Measurements from ENCODE around the gene CELA2B. TPM values are rescaled to one million over a fixed set of nuclear protein-coding genes. Genes with fewer than 3 reads are reported as not detected.
"Not testable (repeated sequence)": the region's sequence is repeated elsewhere in the genome, so short reads cannot be mapped to it uniquely, and the experiment has no call there.

CELA2B gene
- total RNA-seq, 1 donor from 2014 or later, result not detected

DNA sequence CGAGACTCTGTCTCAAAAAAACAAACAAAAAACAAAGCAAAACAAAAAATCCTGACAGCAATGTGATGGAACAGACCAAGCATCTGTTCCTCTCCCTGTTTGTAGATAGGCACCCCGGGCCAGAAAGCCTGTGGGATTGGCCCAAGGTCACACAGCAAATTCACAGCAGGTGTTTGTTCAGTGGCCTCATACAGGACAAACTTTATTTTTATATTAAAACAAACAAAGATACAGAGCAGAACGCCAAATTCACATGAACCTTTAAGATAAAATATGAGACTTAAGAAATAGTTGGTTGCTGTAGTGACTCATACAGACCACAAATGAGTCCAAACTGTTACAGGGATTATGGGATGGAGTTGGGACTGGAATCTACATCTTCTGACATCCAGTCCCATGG is 21.6 kb upstream of the CELA2B start:
- intact Hi-C loops (cut with DNase I), result no loop called here

DNA sequence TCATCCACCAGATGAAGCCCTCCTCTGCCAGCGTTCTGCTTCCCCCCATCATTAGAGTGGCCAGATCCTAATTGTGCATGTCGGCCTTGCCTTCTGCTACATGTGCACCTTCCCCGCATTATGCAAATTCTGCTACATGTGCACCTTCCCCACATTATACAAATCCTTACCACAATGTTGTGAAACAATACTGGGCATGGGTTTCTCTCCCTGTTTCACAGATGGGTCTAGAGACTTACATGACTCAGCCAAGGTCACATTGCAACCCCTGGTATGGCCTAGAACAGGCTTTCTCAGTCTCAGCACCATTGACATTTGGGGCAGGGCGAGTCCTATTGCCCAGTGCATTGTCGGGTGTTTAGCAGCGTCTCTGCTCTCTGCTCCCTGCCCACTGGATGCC is 20.4 kb upstream of the CELA2B start:
- ATAC-seq, result peak; percentile 64
- no peak overlapping the region for H3K27ac ChIP-seq
- DNase-seq, result no peak
- intact Hi-C loops (cut with DNase I), result no loop called here
- H3K9me3 ChIP-seq, result no peaks in the 10 kb centered on the region
- no peak overlapping the region for H3K4me3 ChIP-seq
- no peaks in the 10 kb centered on the region for H3K27me3 ChIP-seq
- H3K36me3 ChIP-seq, result no peaks in the 10 kb centered on the region
- TF ChIP-seq, protein P1, sequence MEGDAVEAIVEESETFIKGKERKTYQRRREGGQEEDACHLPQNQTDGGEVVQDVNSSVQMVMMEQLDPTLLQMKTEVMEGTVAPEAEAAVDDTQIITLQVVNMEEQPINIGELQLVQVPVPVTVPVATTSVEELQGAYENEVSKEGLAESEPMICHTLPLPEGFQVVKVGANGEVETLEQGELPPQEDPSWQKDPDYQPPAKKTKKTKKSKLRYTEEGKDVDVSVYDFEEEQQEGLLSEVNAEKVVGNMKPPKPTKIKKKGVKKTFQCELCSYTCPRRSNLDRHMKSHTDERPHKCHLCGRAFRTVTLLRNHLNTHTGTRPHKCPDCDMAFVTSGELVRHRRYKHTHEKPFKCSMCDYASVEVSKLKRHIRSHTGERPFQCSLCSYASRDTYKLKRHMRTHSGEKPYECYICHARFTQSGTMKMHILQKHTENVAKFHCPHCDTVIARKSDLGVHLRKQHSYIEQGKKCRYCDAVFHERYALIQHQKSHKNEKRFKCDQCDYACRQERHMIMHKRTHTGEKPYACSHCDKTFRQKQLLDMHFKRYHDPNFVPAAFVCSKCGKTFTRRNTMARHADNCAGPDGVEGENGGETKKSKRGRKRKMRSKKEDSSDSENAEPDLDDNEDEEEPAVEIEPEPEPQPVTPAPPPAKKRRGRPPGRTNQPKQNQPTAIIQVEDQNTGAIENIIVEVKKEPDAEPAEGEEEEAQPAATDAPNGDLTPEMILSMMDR (IDR thresholded peaks at IDR 0.05), result no peak
- H3K4me1 ChIP-seq, result peaks cover 5% of the 10 kb centered on the region

More for the DNA sequence above, 21.6 kb upstream of the CELA2B start:
- ATAC-seq (no peak), DNase-seq (no peak)
- TF ChIP-seq, protein P1 (IDR thresholded peaks at IDR 0.05), result no peak
- Histone ChIP-seq H3K4me1 (no peaks in the 10 kb centered on the region), H3K27me3 (no peaks in the 10 kb centered on the region), H3K9me3 (no peaks in the 10 kb centered on the region), H3K36me3 (no peaks in the 10 kb centered on the region), H3K27ac (no peak overlapping the region), H3K4me3 (no peak overlapping the region)

DNA sequence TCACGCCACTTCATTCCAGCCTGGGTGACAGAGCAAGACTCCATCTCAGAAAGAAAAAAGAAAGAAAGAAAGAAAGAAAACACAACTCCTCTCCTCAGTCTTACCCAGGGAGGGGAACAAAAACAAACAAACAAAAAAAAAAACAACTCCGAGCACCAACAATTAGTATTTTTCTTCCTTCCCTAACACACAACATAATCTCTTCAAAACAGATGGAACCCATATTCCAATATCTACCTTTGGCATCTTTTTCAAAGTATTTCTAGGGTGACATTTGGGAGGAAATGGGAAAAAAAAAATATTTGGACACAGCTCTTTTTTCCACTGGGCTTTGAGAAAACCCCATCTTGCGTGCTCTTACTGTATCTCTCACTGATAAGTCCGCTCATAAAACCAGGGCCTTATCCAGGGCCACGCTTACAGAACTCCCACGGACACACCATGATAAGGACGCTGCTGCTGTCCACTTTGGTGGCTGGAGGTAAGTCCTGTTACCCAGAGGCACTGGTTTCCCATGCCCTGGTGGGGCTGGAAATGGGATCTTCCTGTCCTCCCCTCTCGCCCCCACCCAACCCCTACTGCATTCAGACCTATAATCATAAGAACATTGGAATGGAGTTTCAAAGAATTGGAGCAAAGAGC is 19.5 kb upstream of the CELA2B start, which contains the start of gene CELA2A:
CELA2A (plus strand) TSS at position 420 of the 642 bp plus-strand sequence; CDS start at position 442, 22 bp downstream.
- DNase-seq, result no peak
- H3K36me3 ChIP-seq, result no peaks in the 10 kb centered on the region
- no peak for ATAC-seq
- no peak within 1 kb of the TSS for H3K27ac ChIP-seq
- intact Hi-C loops (cut with DNase I), result no loop called here
- H3K4me3 ChIP-seq, result no peak within 1 kb of the TSS
- H3K27me3 ChIP-seq, result no peaks in the 10 kb centered on the region
- TF ChIP-seq, protein P1 (IDR thresholded peaks at IDR 0.05), result no peak
- H3K4me1 ChIP-seq, result peaks cover 5% of the 10 kb centered on the region
- H3K9me3 ChIP-seq, result no peaks in the 10 kb centered on the region

DNA sequence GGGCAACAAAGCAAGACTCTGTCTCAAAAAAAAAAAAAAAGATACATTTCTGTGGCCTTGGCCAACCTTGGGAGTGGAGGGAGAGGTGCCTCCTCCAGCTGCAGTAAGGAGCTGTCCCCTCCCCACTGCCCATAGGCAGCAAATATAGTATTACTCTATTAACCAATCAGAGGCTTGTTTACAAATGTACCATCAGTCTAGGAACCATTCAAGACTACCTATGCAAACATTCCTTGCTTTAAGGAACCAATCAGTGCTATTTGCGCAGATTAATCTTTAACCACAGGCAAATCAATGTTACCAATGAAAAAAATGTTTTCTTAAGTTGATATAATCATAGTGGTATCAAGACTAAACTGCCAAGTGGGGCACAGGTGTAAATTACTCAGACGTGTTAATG is 18.3 kb upstream of the CELA2B start:
- H3K4me1 ChIP-seq, result peaks cover 5% of the 10 kb centered on the region
- no peak overlapping the region for H3K4me3 ChIP-seq
- DNase-seq (no peak), ATAC-seq (no peak)
- intact Hi-C loops (cut with DNase I), result no loop called here
- TF ChIP-seq, protein P1 (IDR thresholded peaks at IDR 0.05), result no peak
- no peaks in the 10 kb centered on the region for H3K27me3 ChIP-seq
- H3K36me3 ChIP-seq, result no peaks in the 10 kb centered on the region
- H3K27ac ChIP-seq, result no peak overlapping the region
- H3K9me3 ChIP-seq, result no peaks in the 10 kb centered on the region

DNA sequence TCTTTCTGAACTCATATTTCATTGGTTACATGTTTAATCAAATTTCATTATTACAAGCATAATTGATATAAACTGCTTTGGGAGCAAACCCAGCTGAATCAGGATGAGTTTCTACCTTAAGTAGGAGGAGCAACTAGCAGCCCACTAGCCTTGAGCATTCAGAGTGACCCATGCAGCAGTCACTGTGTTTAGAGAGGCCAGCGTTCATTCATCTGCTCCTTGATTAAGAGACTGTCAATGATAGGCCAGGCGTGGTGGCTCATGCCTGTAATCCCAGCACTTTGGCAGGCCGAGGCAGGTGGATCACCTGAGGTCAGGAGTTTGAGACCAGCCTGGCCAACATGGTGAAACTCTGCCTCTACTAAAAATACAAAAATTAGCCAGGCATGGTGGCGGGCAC is 17.5 kb upstream of the CELA2B start:
- DNase-seq; H3K4me1 ChIP-seq; H3K9me3 ChIP-seq; H3K27me3 ChIP-seq; H3K4me3 ChIP-seq; ATAC-seq; intact Hi-C loops (cut with DNase I); H3K27ac ChIP-seq; H3K36me3 ChIP-seq: not testable (repeated sequence)

DNA sequence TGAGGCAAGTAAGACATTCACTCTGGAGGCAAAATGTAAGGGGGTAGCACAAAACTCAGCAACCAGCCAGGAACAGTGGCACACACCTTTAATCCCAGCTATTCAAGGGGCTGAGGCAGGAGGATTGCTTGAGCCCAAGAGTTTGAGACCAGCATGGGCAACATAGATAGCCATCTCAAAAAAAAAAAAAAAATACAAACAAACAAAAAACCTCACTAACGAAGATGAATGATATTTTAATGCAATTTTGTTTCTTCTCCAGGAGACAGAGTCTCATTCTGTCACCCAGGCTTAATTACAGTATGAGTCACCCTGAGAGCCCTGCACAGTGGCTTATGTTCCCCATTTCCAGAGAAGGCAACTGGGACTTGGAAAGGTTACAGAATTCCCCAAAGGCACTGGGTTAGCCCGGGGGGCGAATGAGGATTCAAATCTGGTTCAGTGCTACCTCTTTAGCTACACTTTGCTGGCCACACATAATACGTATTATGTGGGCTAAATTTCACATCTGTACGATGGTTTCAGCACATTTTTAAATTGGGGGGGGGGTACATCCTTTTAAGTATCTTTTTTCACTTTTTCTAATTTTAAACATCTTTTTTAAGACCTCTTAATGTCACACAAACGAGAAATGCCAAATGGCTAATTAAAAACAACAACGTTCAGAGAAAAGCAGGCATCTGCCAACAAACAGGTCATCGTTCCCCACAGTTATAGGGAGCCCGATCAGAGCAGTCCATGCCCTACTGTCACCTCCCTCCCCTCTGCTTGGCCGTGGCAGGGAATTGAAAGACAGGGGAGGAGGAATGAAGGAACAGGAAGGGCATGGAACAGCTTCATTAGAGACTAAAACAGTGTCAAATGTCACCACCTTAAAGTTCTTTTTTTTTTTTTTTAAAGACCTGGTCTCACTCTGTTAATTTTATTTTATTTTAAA is 15.9 kb upstream of the CELA2B start:
- H3K27me3 ChIP-seq, result no peaks in the 10 kb centered on the region
- TF ChIP-seq, protein P1 (IDR thresholded peaks at IDR 0.05), result no peak
- peak; percentile 49 for ATAC-seq
- DNase-seq, result no peak
- no peak overlapping the region for H3K4me3 ChIP-seq
- peaks cover 19% of the 10 kb centered on the region for H3K4me1 ChIP-seq
- no peak overlapping the region for H3K27ac ChIP-seq
- H3K36me3 ChIP-seq, result no peaks in the 10 kb centered on the region
- intact Hi-C loops (cut with DNase I), result no loop called here
- H3K9me3 ChIP-seq, result no peaks in the 10 kb centered on the region
